A673 (cell line): ENCODE measurements around the gene ESX1. TPM values are rescaled to one million over a fixed set of nuclear protein-coding genes. Genes with fewer than 3 reads are reported as not detected.

Experiments used
- BruUV-seq: library from RNA; stranded (reverse); fragments of 400-500 nt; replicated peaks from 2 replicates; lab custom pipeline; 2021; lab: Mats Ljungman, UMichigan
- CTCF ChIA-PET: fragments of 300-600 bp; sonication (Branson Sonifier 250); formaldehyde crosslinking; loops from one replicate; lab custom pipeline; 2022; ENCODE audit warnings: antibody characterized with exemption; lab: Charles Lee
- POLR2A ChIA-PET: fragments of 300-600 bp; sonication (Branson Sonifier 250); formaldehyde crosslinking; loops from one replicate; lab custom pipeline; 2022; ENCODE audit warnings: antibody characterized with exemption; ENCODE audit not compliant: low non-redundant PET; lab: Charles Lee
- DNase-seq: peaks from one replicate; pipeline ENCODE4 v3.0.0-alpha.2; 2015; ENCODE audit warnings: low spot score
- H3K27ac ChIP-seq: fragments of 200-600 bp; sonication (generic); 2 replicates; pipeline ENCODE4 v1.5.1; 2016; ENCODE audit warnings: mixed run types, low read depth, mild to moderate bottlenecking, mixed read lengths, antibody characterized with exemption, low read length; ENCODE audit not compliant: poor library complexity, severe bottlenecking
- H3K27me3 ChIP-seq: fragments of 200-600 bp; sonication (generic); replicated peaks from 2 replicates; pipeline ENCODE4 v1.6.1; 2017; ENCODE audit warnings: mixed run types, low read depth, mild to moderate bottlenecking, mixed read lengths, antibody characterized with exemption, low read length; ENCODE audit not compliant: insufficient read depth, poor library complexity
- H3K36me3 ChIP-seq: fragments of 200-600 bp; sonication (generic); 2 replicates; pipeline ENCODE4 v1.6.1; 2016; ENCODE audit warnings: mixed run types, mild to moderate bottlenecking, mixed read lengths, antibody characterized with exemption, low read length; ENCODE audit not compliant: insufficient read depth, poor library complexity, severe bottlenecking
- H3K4me1 ChIP-seq: fragments of 200-600 bp; sonication (generic); 2 replicates; pipeline ENCODE4 v1.6.1; 2017; ENCODE audit warnings: mixed run types, mild to moderate bottlenecking, mixed read lengths, antibody characterized with exemption, low read length; ENCODE audit not compliant: insufficient read depth, poor library complexity, severe bottlenecking
- H3K4me3 ChIP-seq: fragments of 200-600 bp; sonication (generic); 2 replicates; pipeline ENCODE4 v1.5.1; 2016; ENCODE audit warnings: low read depth, mixed run types, mild to moderate bottlenecking, mixed read lengths, low read length; ENCODE audit not compliant: poor library complexity, severe bottlenecking
- H3K9me3 ChIP-seq: fragments of 200-600 bp; sonication (generic); 2 replicates; pipeline ENCODE4 v1.6.1; 2016; ENCODE audit warnings: mixed run types, low read depth, mild to moderate bottlenecking, mixed read lengths, antibody characterized with exemption, low read length; ENCODE audit not compliant: poor library complexity, severe bottlenecking
- CTCF ChIP-seq: fragments of 300-800, 200-600 bp; sonication (generic); conservative IDR thresholded peaks from 2 replicates; pipeline ENCODE4 v1.5.1; 2017; ENCODE audit warnings: low read depth, mild to moderate bottlenecking, antibody characterized with exemption, low read length, moderate library complexity, mixed read lengths
- EZH2 ChIP-seq: fragments of 200-600 bp; sonication (generic); IDR thresholded peaks from 2 replicates; pipeline ENCODE4 v1.6.1; 2017; ENCODE audit warnings: borderline replicate concordance, low read depth, mild to moderate bottlenecking, mixed read lengths, antibody characterized with exemption, low read length; ENCODE audit not compliant: poor library complexity, severe bottlenecking
- intact Hi-C: fragments of 100-400 bp; cut with micrococcal nuclease; formaldehyde crosslinking; loops from one replicate; pipeline ENCODE4 v1.10.0; 2022; ENCODE audit not compliant: unreplicated experiment
- total RNA-seq: library from RNA; stranded (reverse); gene quantifications from 2 replicates; pipeline ENCODE4 v1.2.3, GENCODE V29; 2021

ESX1 gene
- total RNA-seq, 1 experiment from 2014 or later, result not detected

- no peak for TF ChIP-seq EZH2
- peak; percentile 77 for TF ChIP-seq CTCF
- BruUV-seq, result no TSS peak
- intact Hi-C loops, result loop anchor here (1.0 to 5.0 kb wide), 3 partner anchors 76 to 424 kb away; no protein-coding TSS in a partner anchor
- Histone ChIP-seq H3K27me3 (peaks cover 8% of the 10 kb centered on the region), H3K4me3 (peak overlapping the region; percentile 30), H3K9me3 (no peaks in the 10 kb centered on the region), H3K36me3 (no peaks in the 10 kb centered on the region), H3K4me1 (no peaks in the 10 kb centered on the region), H3K27ac (no peak overlapping the region)
- CTCF ChIA-PET, result interaction anchor here (0.5 to 1.1 kb wide), 3 partner anchors 72 to 341 kb away, joined by 3 to 6 read pairs (median 4); no protein-coding TSS in a partner anchor
- POLR2A ChIA-PET, result no interaction called here
- DNase-seq, result peak; percentile 63
Observed at GRCh38 chrX:104270916-104271512, 16.3 kb upstream of the ESX1 start.

- Histone ChIP-seq H3K27me3 (peaks cover 8% of the 10 kb centered on the region), H3K4me1 (no peaks in the 10 kb centered on the region), H3K27ac (no peak overlapping the region), H3K4me3 (no peak overlapping the region), H3K9me3 (no peaks in the 10 kb centered on the region), H3K36me3 (no peaks in the 10 kb centered on the region)
- BruUV-seq, result no TSS peak
- CTCF ChIA-PET, result interaction anchor here (0.5 to 1.1 kb wide), 2 partner anchors 75 to 342 kb away, joined by 4 to 6 read pairs; no protein-coding TSS in a partner anchor
- POLR2A ChIA-PET, result no interaction called here
- DNase-seq, result no peak
- intact Hi-C loops, result loop anchor here (2.0 to 5.0 kb wide), 2 partner anchors 75 to 423 kb away; no protein-coding TSS in a partner anchor
- TF ChIP-seq EZH2 (no peak), CTCF (no peak)
Observed at GRCh38 chrX:104270212-104270611, 15.5 kb upstream of the ESX1 start.

GRCh38 chrX:104255465-104255864 lies 732 bp upstream of the ESX1 start:
- Histone ChIP-seq H3K9me3 (no peaks in the 10 kb centered on the region), H3K36me3 (no peaks in the 10 kb centered on the region), H3K4me3 (no peak overlapping the region), H3K27me3 (peaks cover 55% of the 10 kb centered on the region), H3K4me1 (no peaks in the 10 kb centered on the region), H3K27ac (no peak overlapping the region)
- intact Hi-C loops, result no loop called here
- DNase-seq, result no peak
- CTCF ChIA-PET, result no interaction called here
- no peak for TF ChIP-seq EZH2
- no peak for TF ChIP-seq CTCF
- POLR2A ChIA-PET, result no interaction called here
- no TSS peak for BruUV-seq
